ENCODE measurements around the gene RILP.

The RILP gene

GRCh38 chr17:1647802-1648171 lies 1.9 kb downstream of the RILP start:
- no peak for DNase-seq

GRCh38 chr17:1646199-1646875 lies 3.3 kb downstream of the RILP start:
- no peak for DNase-seq

GRCh38 chr17:1645207-1646171 lies 4.2 kb downstream of the RILP start, which contains the start of gene SCARF1:
Gene SCARF1 (minus strand): TSS chr17:1645732. CDS start chr17:1645697, 35 bp downstream.
- DNase-seq, result no peak

GRCh38 chr17:1644493-1645206 lies 5.0 kb downstream of the RILP start:
- DNase-seq, result no peak

GRCh38 chr17:1643999-1644492 lies 5.6 kb downstream of the RILP start:
- DNase-seq, result no peak

GRCh38 chr17:1643293-1643998 lies 6.2 kb downstream of the RILP start:
- peak; percentile 77 for DNase-seq

- DNase-seq, result no peak
Measured at GRCh38 chr17:1641065-1641403, 8.6 kb downstream of the RILP start.

- no peak for DNase-seq
Measured at GRCh38 chr17:1640329-1641064, 9.2 kb downstream of the RILP start.

- DNase-seq, result no peak
Measured at GRCh38 chr17:1639549-1640180, 10.0 kb downstream of the RILP start.

GRCh38 chr17:1638624-1639300 lies 10.9 kb downstream of the RILP start:
- no peak for DNase-seq

- no peak for DNase-seq
Measured at GRCh38 chr17:1638171-1638590, 11.5 kb downstream of the RILP start.

GRCh38 chr17:1636732-1637285 lies 12.9 kb downstream of the RILP start:
- no peak for DNase-seq

- DNase-seq, result no peak
Measured at GRCh38 chr17:1635675-1636465, 13.8 kb downstream of the RILP start.

- no peak for DNase-seq
Measured at GRCh38 chr17:1634841-1635650, 14.6 kb downstream of the RILP start.

GRCh38 chr17:1630662-1631061 lies 19.0 kb downstream of the RILP start:
- no peak for DNase-seq

GRCh38 chr17:1629504-1630310 lies 20.0 kb downstream of the RILP start:
- peak; percentile 68 for DNase-seq

GRCh38 chr17:1628856-1629503 lies 20.7 kb downstream of the RILP start:
- DNase-seq, result peak; percentile 85

Measured in activated CD4-positive, alpha-beta T cell treated with anti-CD3 and anti-CD28 coated beads, Interleukin-2, amount 50 U/mL, for 1 hour (primary cell).